ENCODE data around the gene ZNF839. TPM values are rescaled to one million over a fixed set of nuclear protein-coding genes. Genes with fewer than 3 reads are reported as not detected.
A peak's percentile ranks its signal among the peaks of the same experiment; 100 is the strongest.

ZNF839 gene
- total RNA-seq, 2 donors from 2014 or later, result 7.2 to 11.0 TPM

GRCh38 chr14:102279282-102279681 lies 40.3 kb upstream of the ZNF839 start:
- H3K27ac ChIP-seq, result peak overlapping the region; percentile 1
- DNase-seq, result no peak
- H3K36me3 ChIP-seq, result no peaks in the 10 kb centered on the region
- no peaks in the 10 kb centered on the region for H3K4me1 ChIP-seq
- no peak overlapping the region for H3K4me3 ChIP-seq
- no peaks in the 10 kb centered on the region for H3K9me3 ChIP-seq
- no peak overlapping the region for H3K9ac ChIP-seq (ENCODE audit: low read depth in 2 of 2, low read length in 2 of 2)
- no peak for TF ChIP-seq CTCF (IDR thresholded peaks at IDR 0.05)
- intact Hi-C loops (cut with DNase I), result no loop called here
- no peaks in the 10 kb centered on the region for H3K27me3 ChIP-seq

GRCh38 chr14:102279688-102280348 lies 39.7 kb upstream of the ZNF839 start:
- Histone ChIP-seq H3K9ac (ENCODE audit: low read depth in 2 of 2, low read length in 2 of 2) (no peak overlapping the region), H3K4me1 (no peaks in the 10 kb centered on the region), H3K36me3 (no peaks in the 10 kb centered on the region), H3K27me3 (no peaks in the 10 kb centered on the region), H3K9me3 (no peaks in the 10 kb centered on the region), H3K4me3 (no peak overlapping the region), H3K27ac (peak overlapping the region; percentile 1)
- no peak for DNase-seq
- intact Hi-C loops (cut with DNase I), result no loop called here
- no peak for TF ChIP-seq CTCF (IDR thresholded peaks at IDR 0.05)

GRCh38 chr14:102280376-102280962 lies 39.1 kb upstream of the ZNF839 start:
- TF ChIP-seq CTCF (IDR thresholded peaks at IDR 0.05), result no peak
- no peak overlapping the region for H3K9ac ChIP-seq (ENCODE audit: low read depth in 2 of 2, low read length in 2 of 2)
- H3K4me3 ChIP-seq, result no peak overlapping the region
- no peaks in the 10 kb centered on the region for H3K9me3 ChIP-seq
- intact Hi-C loops (cut with DNase I), result no loop called here
- H3K27me3 ChIP-seq, result no peaks in the 10 kb centered on the region
- H3K27ac ChIP-seq, result no peak overlapping the region
- no peak for DNase-seq
- H3K36me3 ChIP-seq, result no peaks in the 10 kb centered on the region
- H3K4me1 ChIP-seq, result no peaks in the 10 kb centered on the region

- H3K27me3 ChIP-seq, result no peaks in the 10 kb centered on the region
- no peak for DNase-seq
- no peak overlapping the region for H3K9ac ChIP-seq (ENCODE audit: low read depth in 2 of 2, low read length in 2 of 2)
- no peaks in the 10 kb centered on the region for H3K9me3 ChIP-seq
- intact Hi-C loops (cut with DNase I), result no loop called here
- no peaks in the 10 kb centered on the region for H3K36me3 ChIP-seq
- TF ChIP-seq CTCF (IDR thresholded peaks at IDR 0.05), result no peak
- H3K4me3 ChIP-seq, result no peak overlapping the region
- H3K4me1 ChIP-seq, result no peaks in the 10 kb centered on the region
- no peak overlapping the region for H3K27ac ChIP-seq
Measured at GRCh38 chr14:102282751-102283465, 36.6 kb upstream of the ZNF839 start.

- H3K9ac ChIP-seq (ENCODE audit: low read depth in 2 of 2, low read length in 2 of 2), result no peak overlapping the region
- no peak overlapping the region for H3K4me3 ChIP-seq
- H3K27ac ChIP-seq, result no peak overlapping the region
- H3K27me3 ChIP-seq, result no peaks in the 10 kb centered on the region
- no peak for TF ChIP-seq CTCF (IDR thresholded peaks at IDR 0.05)
- DNase-seq, result no peak
- H3K9me3 ChIP-seq, result no peaks in the 10 kb centered on the region
- H3K4me1 ChIP-seq, result no peaks in the 10 kb centered on the region
- H3K36me3 ChIP-seq, result no peaks in the 10 kb centered on the region
- intact Hi-C loops (cut with DNase I), result no loop called here
Measured at GRCh38 chr14:102283631-102284129, 35.9 kb upstream of the ZNF839 start.

All from colonic mucosa (tissue), 4 donors.